GM18907 (cell line): Measurements from ENCODE around the gene CCDC106.

Source experiments
- ATAC-seq: cut with Tn5 transposase; IDR thresholded peaks from one replicate; pipeline ENCODE4 v1.9.1; 2021; ENCODE audit warnings: mild to moderate bottlenecking, moderate library complexity; ENCODE audit not compliant: unreplicated experiment

The CCDC106 gene

GRCh38 chr19:55613930-55614710 is 33.9 kb upstream of the CCDC106 start:
- no peak for ATAC-seq

- no peak for ATAC-seq
Measured at GRCh38 chr19:55614711-55615542, 33.1 kb upstream of the CCDC106 start.

DNA sequence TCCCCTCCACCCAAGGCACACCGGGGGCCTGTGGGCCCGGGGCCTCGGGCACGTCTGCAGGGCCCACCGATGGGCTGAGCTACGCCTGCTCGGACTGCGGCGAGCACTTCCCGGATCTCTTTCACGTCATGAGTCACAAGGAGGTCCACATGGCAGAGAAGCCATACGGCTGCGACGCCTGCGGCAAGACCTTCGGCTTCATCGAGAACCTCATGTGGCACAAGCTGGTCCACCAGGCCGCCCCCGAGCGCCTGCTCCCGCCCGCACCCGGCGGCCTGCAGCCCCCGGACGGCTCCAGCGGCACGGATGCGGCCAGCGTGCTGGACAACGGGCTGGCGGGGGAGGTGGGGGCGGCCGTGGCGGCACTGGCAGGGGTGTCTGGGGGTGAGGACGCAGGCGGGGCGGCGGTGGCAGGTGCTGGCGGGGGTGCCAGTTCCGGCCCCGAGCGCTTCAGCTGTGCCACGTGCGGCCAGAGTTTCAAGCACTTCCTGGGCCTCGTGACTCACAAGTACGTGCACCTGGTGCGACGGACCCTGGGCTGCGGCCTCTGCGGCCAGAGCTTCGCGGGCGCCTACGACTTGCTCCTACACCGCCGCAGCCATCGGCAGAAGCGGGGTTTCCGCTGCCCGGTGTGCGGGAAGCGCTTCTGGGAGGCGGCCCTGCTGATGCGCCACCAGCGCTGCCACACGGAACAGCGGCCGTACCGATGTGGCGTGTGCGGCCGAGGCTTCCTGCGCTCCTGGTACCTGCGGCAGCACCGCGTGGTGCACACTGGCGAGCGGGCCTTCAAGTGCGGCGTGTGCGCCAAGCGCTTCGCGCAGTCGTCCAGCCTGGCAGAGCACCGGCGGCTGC is 32.2 kb upstream of the CCDC106 start:
- no peak for ATAC-seq

DNA sequence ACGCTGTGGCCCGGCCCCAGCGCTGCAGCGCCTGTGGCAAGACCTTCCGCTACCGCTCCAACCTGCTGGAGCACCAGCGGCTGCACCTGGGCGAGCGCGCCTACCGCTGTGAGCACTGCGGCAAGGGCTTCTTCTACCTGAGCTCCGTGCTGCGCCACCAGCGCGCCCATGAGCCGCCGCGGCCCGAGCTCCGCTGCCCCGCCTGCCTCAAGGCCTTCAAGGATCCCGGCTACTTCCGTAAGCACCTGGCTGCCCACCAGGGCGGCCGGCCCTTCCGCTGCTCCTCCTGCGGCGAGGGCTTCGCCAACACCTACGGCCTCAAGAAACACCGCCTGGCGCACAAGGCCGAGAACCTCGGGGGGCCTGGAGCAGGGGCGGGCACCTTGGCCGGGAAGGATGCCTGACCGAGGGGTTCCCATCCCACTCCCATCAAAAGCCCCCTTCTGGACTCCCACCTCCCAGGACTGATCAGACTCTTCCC is 31.6 kb upstream of the CCDC106 start:
- no peak for ATAC-seq

DNA sequence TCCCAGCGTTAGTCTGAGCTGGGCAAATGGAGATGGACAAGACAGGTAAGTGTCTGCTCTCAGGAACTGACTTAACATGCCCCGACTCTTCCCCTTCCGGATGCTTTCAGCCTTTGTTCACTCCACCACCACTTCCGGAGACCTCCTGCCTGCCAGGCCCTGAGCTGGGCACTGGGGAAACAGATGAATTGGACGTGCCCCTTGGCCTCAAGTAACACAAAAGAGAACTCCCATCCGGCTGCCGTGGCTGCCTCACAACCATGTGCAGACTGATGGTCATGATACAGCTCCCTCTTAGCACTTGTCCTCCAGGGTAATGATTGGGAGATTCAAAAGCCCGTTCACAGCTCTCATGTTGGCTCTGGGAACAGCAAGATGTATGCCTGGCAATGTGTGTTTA is 30.6 kb upstream of the CCDC106 start:
- ATAC-seq: no peak

DNA sequence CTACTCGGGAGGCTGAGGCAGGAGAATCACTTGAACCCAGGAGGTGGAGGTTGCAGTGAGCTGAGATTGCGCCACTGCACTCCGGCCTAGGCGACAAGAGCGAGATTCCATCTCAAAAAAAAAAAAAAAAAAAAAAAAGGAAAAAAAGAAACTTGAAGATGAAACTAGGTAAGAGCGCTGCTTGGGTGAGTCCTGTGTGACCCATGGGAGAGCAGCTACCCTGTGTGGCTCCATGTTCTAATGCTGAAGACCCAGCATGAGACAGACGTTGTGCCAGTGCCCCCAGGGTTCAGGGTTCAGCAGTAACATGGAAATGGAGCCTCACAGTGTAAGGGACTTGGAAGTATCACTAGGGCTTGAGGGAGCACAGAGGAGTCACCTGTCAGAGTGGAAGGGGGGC is 29.6 kb upstream of the CCDC106 start:
- no peak for ATAC-seq

GRCh38 chr19:55619286-55619685 is 28.7 kb upstream of the CCDC106 start:
- no peak for ATAC-seq

GRCh38 chr19:55620410-55621204 is 27.4 kb upstream of the CCDC106 start:
- no peak for ATAC-seq

GRCh38 chr19:55621205-55621672 is 26.8 kb upstream of the CCDC106 start:
- no peak for ATAC-seq

GRCh38 chr19:55621673-55622231 is 26.3 kb upstream of the CCDC106 start:
- no peak for ATAC-seq

- ATAC-seq: no peak
Measured at GRCh38 chr19:55622242-55622969, 25.6 kb upstream of the CCDC106 start.

DNA sequence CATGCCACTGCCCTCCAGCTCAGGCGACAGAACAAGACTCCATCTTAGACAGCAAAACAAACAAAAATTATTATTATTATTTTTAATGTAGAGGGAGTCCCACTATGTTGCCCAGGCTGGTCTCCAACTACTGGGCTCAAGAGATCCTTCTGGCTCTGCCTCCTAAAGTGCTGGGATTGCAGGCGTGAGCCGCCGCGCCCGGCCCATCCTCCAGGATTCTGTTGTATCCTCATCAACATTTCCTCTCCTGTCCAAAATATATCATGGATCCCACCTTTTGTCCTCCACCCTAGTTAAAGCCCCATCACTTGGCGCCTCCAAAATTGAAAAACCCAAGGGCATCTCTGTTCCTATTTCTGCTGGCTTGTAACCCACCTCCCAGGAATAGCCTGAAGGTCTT is 24.9 kb upstream of the CCDC106 start:
- no peak for ATAC-seq

GRCh38 chr19:55623561-55623960 is 24.5 kb upstream of the CCDC106 start:
- no peak for ATAC-seq

GRCh38 chr19:55624109-55625003 is 23.7 kb upstream of the CCDC106 start, which contains the start of gene ZNF784:
Gene ZNF784 (minus strand): TSS chr19:55624566. CDS start chr19:55624561, 5 bp downstream.
- peak; percentile 50 for ATAC-seq

DNA sequence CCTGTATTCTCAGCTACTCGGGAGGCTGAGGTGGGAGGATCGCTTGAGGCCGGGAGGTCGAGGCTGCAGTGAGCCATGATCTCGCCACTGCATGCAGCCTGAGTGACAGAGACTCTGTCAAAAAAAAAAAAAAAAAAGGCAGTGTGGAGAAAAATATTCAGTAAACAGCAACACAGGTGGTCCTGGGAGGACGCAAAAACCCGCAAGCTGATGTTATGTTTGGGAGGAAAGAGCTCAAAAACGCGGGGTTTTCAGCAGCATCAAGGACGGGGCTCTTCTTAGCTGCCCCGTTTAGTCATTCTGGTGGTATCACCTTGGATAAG is 23.0 kb upstream of the CCDC106 start:
- ATAC-seq: no peak

DNA sequence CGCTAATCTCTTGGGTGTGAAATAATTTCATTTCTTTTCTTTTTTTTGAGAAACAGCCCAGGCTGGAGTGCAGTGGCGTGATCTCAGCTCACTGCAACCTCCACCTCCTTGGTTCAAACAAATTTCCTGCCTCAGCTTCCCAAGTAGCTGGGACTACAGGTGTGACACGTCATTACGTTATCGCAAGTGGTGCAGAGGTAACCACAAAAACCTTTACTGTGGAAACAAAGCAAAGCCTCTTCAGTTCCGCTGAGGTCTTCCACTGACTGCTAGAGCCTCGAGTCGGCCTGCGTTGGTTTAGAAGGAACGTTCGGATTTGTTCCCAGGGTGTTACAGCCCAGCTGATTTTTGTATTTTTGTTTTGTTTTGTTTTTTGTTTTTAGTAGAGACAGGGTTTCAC is 21.7 kb upstream of the CCDC106 start:
- ATAC-seq: no peak

DNA sequence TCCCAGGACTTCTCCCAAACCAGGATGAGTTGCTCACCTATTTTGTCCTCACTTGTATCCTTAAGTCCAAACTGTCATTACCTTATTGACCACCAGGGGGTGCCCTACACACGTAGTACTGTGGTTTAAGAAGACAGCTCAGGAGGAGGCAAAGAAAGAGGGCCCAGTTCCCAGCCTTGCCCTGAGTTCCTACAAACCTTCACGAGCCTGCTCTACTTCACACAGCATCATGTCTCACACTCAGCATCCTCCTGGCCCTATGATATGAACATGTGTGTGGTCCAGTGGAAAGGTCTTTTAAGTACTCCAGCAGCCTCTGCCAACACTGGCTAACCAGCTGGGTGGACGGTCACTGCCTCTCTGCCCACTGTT is 15.6 kb upstream of the CCDC106 start:
- ATAC-seq: no peak

DNA sequence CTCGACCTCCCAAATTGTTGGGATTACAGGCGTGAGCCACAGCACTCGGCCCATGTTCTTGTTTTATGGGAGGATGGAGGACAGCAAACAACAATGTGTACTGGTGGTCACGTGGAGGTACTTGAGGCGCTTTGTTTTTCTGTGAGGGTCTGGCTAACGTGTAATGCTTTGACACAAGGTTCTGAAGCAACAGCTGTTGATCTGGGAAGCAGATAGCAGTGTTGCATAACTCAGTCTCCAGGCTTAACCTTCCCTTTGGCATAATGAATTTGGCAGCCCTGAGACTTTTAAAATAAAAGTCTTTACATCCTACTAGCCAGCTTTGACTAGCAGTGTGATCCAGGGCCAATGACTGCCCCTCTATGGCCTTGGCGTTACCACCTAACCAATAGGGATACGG is 14.2 kb upstream of the CCDC106 start:
- no peak for ATAC-seq
